HG02970 (cell line): ENCODE measurements around the gene TSC2.

Source experiments
- ATAC-seq: cut with Tn5 transposase; IDR thresholded peaks from one replicate; pipeline ENCODE4 v1.9.1; 2021; ENCODE audit warnings: mild to moderate bottlenecking, moderate library complexity, moderate number of reproducible peaks; ENCODE audit not compliant: unreplicated experiment, low FRiP score

TSC2 gene

GRCh38 chr16:2082983-2083364, 35.2 kb downstream of the TSC2 start:
- ATAC-seq = no peak

DNA sequence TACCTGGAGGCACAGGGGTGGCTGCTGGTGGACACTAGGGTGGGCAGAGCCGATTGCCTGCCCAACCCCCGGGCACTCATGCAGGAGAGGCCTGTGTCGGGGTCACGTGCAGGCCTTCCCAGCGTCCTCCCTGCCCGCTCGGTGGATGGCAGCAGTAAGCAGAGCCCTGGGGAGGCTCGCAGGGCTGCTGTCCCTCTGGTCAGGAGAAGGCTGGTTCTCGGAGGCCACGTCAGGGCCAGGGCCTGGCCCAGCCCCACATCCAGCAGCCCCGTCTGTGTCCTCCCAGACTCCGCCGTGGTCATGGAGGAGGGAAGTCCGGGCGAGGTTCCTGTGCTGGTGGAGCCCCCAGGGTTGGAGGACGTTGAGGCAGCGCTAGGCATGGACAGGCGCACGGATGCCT, 35.6 kb downstream of the TSC2 start:
- no peak for ATAC-seq

GRCh38 chr16:2083876-2084780, 36.3 kb downstream of the TSC2 start:
- no peak for ATAC-seq

DNA sequence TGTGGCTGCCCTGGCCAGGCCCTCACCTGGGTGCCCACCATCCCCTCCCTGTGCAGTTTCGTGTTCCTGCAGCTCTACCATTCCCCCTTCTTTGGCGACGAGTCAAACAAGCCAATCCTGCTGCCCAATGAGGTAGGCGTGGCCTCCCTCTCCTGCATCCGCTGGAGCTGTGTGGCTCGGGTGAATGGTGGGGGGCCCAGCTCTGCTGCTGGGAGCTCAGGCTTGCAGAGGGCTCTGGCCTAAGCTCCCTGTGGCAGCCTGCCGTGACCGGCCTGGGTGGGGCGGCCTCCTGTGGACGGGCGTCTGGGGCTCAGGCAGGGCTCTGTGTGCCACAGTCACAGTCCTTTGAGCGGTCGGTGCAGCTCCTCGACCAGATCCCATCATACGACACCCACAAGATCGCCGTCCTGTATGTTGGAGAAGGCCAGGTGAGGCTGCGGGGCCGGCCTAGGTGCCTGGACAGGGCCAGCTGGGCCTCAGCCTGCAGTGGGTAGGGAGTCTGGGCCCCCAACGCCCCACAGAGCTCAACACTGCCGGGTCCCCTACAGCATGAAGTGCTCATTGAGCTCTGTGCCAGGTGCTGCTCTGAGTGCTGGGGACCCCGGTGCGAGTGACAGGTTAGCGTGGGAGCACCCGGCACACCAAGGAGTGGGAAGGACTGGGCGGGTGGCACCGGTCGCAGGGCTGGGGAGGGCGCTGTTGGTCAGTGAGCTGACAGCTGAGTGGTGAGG, 37.3 kb downstream of the TSC2 start:
- ATAC-seq = no peak

DNA sequence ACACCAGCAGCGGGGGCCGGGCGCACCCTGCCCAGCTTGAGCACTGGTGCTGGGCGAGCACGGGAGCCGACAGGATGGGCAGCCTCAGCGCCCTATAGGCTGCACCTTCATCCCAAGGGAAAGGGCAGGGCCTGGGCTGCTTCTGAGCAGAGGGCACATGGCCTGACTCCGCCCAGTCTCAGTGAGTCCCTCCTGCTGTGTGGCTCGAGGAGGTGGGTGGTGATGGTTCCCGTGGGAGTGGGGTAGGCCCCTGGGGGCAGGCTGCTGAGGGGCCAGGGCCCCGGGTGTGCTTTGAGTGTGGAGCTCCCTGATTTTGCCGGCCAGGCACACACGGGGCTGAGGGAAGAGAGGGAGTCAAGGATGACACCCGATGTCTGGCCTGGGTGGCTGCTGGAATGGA, 37.9 kb downstream of the TSC2 start:
- no peak for ATAC-seq

GRCh38 chr16:2086106-2086742, 38.4 kb downstream of the TSC2 start:
- no peak for ATAC-seq

- no peak for ATAC-seq
These were observed 39.3 kb downstream of the TSC2 start for GRCh38 chr16:2086812-2087747.

GRCh38 chr16:2087748-2088631, 40.2 kb downstream of the TSC2 start:
- no peak for ATAC-seq

DNA sequence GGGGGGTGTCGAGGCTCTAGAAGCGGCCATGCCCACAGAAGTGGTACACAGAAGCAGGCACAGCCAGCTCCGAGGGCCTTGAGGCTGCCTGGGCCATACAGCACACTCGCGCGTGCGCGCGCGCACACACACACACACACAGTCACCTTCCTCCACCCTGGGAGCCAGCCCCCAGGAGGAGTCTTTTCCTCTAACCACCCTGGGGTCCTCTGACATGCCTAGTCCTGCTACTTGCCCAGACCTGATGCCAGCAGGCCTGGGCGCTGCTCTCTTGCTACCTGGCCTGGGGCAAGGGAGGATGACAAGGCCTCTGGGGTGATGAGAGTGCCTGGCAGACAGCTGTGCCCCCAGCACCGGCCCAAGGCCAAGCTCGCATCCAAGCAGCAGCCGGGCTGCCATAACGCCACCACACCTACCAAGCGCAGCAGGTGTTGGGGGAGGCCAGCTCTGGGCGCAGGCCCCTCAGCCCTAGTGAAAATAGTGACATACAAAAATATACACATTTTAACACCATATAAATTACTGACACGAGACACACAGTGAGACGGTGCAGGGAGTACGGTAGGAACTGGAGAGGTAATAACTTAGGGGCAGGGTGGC, 41.1 kb downstream of the TSC2 start:
- no peak for ATAC-seq

DNA sequence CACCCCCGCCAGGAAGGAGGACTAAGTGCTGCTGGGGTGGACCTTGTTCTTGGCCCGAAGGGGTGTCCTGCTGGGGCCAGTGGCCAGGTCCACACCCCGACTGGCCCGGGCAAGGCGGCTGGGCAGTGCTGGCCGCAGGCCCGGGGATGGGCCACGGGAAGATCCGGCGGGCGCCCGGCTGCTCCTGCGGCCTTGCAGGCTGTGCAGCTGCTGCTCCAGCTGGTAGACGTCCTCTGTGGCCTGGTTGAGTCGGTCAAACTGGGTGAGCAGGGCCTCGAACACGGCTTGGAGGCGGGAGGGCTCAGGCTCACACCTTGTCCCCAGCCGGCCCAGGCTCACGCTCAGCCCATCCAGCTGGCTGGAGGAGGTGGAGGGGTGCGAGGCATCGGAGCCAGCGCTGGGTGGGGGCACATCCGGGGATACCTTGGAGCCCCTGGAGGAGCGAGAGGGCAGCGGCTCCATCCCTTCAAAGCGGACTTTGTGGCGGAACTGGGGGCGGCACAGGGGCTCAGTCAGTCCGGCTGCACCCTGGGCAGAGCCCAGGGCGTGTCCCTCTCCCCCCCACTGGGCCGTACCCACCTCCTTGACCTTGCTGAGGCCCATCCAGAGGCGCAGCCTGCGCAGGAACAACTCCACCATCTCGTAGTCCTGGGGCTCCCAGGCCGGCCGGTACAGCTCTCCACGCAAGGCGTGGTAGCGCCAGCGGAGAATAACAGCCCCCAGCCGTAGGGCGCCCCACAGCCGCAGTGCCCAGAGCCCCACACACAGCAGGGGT, 42.1 kb downstream of the TSC2 start:
- no peak for ATAC-seq

DNA sequence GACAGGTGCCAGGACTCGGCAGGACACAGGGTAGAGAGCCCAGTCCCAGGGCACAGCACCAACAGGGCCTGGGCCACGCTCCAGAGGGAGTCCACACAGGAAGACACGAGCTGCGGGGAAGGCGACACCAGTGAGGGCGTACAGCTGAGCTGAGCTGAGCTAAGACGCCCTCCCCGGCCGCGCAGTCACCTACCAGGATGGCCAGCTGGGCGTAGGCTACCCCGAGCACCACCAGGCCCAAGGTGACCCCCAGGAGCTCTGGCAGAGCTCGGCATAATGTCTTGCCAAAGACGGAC, 42.6 kb downstream of the TSC2 start:
- ATAC-seq = no peak

DNA sequence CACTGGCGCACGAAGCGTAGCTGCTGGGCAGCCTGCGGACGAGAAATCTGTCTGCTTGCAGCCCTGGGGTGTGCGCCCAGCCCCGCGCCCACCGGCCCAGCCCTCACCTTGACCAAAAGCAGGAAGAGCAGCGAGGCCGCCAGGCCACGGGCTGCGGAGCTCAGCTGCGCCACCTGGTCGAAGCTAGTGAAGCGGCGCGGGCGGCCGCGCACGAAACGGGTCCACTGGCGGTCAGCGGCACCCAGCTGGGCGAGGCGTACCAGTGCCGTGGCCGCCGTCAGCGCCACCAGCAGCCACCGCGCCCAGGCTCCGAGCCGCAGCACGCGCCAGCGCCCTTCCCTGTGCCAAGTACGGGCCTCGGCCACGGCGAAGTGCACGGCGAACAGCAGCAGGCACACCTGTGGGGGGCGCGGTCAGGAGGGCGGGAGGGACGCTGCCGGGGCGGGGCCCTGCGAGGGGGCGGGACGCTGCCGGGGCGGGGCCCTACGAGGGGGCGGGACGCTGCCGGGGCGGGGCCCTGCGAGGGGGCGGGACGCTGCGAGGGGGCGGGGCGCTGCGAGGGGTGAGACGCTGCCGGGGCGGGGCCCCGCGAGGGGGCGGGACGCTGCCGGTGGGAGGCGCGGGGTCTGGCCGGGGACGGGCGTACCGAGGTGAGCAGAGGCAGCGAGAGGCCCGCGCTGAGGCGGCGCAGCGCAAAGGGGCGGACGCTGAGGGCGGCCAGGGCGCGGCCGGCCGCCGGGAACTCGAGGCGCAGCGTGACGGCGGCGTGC, 43.2 kb downstream of the TSC2 start:
- no peak for ATAC-seq

GRCh38 chr16:2091547-2092255, 43.9 kb downstream of the TSC2 start:
- ATAC-seq = no peak

GRCh38 chr16:2092256-2092620, 44.5 kb downstream of the TSC2 start:
- no peak for ATAC-seq

GRCh38 chr16:2092866-2093265, 45.1 kb downstream of the TSC2 start:
- no peak for ATAC-seq

DNA sequence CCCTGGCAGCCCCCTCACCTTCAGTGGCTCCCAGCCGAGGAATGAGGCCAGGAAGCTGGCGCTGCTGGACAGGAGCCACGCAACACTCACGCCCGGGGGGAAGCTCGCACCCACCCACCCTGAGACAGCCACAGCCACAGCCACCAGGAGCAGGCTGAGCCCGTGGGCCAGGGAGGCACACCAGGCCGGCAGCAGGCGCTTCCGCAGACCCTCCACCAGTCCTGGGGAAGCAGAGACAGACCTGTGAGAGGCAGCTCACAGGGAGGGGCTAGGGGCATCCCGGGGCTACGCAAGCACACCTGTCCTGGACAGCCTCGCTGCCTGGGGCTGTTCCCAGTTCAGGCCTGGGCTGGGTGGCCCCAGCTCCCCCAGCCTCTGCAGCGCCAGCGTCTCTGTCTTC, 46.0 kb downstream of the TSC2 start:
- no peak for ATAC-seq

GRCh38 chr16:2095315-2095853, 47.6 kb downstream of the TSC2 start:
- ATAC-seq = no peak
